GM19468 (cell line): ENCODE results near the gene SLC26A11.
"Not testable (repeated sequence)": the region's sequence is repeated elsewhere in the genome, so short reads cannot be mapped to it uniquely, and the experiment has no call there.

Experiments
- ATAC-seq: cut with Tn5 transposase; IDR thresholded peaks from one replicate; pipeline ENCODE4 v1.9.1; 2021; ENCODE audit warnings: mild to moderate bottlenecking, moderate library complexity, moderate number of reproducible peaks; ENCODE audit not compliant: unreplicated experiment; ENCODE audit errors: extremely low read depth

The SLC26A11 gene

GRCh38 chr17:80236911-80237310, 16.7 kb downstream of the SLC26A11 start:
- no peak for ATAC-seq

DNA sequence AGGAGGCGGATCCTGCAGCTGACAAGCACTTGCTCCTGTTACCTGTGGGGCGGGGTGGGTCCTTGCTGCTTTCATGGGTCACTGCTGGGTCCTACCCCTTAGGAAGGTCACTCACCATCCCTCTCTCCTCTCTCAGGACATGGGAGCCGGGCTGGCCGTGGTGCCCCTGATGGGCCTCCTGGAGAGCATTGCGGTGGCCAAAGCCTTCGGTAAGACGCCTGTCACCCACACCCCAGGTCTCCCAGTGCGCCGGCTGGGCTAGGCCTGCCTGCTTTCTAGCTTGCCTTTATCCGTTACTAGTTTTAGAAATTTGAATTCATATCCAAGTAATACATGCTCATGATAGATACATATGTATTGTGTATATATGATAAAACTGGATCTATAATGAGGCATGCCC, 17.2 kb downstream of the SLC26A11 start:
- no peak for ATAC-seq

DNA sequence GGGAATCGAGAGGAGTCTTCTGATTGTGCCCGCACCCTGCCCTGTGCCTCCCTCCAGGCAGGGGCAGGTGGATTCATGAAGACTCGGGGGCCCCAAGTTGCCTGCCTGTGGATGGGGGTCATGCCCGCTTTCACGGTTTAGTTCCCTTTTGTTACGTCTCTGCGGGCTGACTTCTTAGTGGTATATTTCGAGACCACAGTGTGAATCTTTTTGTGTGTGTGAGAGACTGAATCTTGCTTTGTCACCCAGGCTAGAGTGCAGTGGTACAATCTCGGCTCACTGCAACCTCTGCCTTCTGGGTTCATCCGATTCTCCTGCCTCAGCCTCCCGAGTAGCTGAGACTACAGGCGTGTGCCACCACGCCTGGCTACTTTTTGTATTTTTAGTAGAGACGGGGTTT, 22.3 kb downstream of the SLC26A11 start:
- no peak for ATAC-seq

- ATAC-seq = no peak
Measured at GRCh38 chr17:80243526-80244433, 23.6 kb downstream of the SLC26A11 start.

- ATAC-seq = not testable (repeated sequence)
Measured at GRCh38 chr17:80244448-80244847, 24.2 kb downstream of the SLC26A11 start.

DNA sequence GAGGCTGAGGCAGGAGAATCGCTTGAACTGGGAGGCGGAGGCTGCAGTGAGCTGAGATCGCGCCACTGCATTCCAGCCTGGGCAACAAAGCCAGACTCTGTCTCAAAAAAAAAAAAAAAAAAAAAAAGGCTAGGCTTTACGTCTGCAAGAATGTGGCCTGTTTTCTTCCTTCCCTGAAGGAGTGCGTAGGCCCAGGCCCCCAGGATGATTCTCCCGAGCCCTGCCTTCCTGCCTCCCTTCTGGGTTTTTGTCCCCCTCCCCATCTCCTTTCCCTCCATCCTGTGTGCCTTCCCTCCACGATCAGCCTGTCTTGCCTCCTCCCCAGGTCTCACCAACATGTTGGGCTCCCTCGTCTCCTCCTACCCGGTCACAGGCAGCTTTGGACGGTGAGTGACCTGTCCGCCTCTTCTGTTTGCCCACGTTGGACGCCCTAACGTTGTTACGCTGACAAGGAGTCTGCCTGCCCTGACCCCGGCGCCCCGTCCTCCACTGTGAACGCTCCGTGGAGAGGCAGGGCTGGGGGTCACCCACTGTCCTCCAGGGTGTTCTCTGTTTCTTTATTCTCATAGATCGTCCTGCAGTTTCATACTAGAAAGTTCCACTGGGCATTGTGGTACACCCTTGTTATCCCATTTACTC, 24.8 kb downstream of the SLC26A11 start:
- no peak for ATAC-seq

DNA sequence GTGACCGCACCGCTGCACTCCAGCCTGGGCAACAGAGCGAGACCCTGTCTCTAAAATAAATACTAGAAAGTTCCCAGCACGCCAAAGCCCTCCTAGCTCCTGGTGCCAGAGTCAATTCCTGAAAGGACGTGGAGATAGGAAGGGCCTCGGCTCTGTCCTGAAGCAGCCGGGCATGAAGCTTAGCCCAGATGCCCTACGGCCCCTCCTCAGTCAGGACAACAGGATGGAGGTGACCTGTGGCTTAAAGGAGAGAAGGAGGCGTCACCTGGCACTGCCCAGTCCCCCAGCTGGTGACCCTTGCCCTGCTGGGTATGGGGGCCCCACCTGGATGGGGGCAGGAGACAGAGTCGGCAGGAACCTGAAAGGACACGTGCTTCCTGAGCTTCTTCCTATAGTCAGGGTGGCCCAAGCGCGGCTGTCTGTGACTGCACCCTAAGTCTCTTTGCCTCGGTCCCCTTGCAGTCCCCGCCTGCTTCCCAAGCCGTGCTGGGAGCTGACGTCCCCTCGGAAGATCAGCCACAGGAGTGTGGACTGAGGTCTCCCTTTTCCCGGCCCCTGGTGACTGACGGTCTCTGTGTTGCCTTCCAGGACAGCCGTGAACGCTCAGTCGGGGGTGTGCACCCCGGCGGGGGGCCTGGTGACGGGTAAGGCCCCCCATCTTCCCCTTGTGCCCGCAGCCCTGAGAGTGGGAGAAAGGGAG, 25.5 kb downstream of the SLC26A11 start:
- no peak for ATAC-seq

DNA sequence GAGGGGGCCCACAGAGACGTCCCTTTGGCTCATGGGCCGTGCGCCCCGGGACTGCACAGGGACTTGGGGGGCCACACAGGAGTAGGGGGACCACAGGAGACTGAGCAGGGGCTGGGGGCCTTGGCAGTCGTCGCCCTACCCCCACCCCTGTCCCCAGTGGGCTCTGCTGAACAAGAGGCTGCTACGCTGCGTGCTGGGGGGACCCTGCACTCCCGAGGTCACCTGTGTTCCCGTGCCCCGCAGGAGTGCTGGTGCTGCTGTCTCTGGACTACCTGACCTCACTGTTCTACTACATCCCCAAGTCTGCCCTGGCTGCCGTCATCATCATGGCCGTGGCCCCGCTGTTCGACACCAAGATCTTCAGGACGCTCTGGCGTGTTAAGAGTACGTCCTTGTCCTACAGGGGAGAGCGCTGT, 26.0 kb downstream of the SLC26A11 start:
- no peak for ATAC-seq

- ATAC-seq = no peak
Measured at GRCh38 chr17:80246726-80247125, 26.5 kb downstream of the SLC26A11 start.

GRCh38 chr17:80247561-80247960, 27.3 kb downstream of the SLC26A11 start:
- no peak for ATAC-seq

- ATAC-seq = no peak
Measured at GRCh38 chr17:80248001-80248893, 28.0 kb downstream of the SLC26A11 start.

DNA sequence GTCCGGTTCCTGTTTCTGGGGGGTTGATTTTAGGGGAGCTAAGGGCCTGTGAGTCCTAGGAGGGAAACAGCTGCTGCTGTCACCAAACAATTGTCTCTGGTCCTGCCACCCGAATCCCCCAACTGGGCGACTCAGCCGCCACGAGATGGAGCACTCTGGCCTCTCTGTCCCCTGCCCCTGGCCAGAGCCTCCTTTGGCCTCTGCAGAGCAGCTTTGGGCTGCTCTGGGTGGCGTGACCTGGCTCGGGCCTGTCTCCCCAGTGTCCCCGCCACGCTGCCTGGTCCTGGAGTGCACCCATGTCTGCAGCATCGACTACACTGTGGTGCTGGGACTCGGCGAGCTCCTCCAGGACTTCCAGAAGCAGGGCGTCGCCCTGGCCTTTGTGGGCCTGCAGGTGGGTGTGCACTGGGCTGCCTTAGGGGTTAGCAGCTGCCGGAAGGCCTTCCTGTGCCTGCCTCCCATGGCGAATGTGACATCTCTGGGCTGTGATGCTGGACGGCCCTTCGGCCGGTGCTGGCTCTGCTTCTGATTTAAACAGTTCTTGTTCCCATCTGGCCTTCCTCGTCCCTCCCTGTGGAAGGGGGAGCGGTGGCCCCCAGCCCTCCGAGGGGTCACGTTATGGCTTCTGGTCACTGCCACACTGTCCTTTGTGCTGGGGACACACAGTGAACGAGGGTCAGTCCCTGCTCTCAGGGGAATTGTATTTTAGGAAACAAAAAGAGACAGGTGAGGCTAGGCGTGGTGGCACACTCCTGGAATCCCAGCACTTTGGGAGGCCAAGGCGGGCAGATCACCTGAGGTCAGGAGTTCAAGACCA, 28.9 kb downstream of the SLC26A11 start:
- ATAC-seq = no peak

GRCh38 chr17:80251966-80252365, 31.7 kb downstream of the SLC26A11 start:
- ATAC-seq = no peak

DNA sequence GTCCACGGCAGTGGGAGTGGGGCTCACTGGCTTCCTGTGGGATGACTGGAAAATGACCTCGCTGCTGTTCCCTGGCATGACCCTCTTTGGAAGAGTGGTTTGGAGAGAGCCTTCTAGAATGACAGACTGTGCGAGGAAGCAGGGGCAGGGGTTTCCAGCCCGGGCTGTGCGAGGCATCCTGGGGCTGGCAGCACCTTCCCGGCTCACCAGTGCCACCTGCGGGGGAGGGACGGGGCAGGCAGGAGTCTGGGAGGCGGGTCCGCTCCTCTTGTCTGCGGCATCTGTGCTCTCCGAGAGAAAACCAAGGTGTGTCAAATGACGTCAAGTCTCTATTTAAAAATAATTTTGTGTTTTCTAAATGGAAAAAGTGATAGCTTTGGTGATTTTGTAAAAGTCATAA, 32.6 kb downstream of the SLC26A11 start:
- no peak for ATAC-seq

DNA sequence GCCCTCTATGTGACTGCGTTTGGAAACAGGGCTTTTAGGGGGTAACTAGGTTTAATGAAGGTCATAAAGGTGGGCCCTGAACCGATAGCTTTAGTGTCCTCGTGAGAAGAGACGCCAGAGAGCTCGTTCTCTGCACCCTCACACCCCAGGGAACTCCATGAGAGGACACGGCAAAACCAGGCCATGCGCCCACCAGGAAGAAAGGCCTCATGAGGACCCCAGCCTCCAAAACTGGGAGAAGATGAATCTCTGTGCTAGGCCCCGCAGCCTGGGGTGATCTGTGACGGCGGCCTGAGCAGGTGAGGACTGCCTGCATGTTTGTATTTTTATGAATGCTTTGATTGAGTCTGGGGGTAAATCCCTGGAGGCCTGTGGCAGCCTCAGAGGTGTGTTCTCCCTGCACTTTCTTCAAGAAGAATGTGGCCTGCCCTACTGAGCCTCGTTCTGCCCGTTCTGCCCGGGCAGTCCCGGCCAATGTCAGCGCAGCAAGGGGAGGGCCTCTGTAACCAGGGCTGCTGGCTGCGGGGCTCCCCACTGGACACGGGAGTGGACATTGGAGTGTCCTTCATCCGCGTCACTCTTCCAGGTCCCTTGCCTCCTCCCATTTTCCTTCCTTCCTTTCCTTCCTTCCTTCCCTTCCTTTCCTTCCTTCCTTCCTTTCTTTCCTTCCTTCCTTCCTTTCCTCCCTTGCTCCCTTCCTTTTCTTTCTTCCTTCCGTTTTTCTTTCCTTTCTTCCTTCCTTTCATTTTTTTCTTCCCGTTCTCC, 33.6 kb downstream of the SLC26A11 start:
- no peak for ATAC-seq

DNA sequence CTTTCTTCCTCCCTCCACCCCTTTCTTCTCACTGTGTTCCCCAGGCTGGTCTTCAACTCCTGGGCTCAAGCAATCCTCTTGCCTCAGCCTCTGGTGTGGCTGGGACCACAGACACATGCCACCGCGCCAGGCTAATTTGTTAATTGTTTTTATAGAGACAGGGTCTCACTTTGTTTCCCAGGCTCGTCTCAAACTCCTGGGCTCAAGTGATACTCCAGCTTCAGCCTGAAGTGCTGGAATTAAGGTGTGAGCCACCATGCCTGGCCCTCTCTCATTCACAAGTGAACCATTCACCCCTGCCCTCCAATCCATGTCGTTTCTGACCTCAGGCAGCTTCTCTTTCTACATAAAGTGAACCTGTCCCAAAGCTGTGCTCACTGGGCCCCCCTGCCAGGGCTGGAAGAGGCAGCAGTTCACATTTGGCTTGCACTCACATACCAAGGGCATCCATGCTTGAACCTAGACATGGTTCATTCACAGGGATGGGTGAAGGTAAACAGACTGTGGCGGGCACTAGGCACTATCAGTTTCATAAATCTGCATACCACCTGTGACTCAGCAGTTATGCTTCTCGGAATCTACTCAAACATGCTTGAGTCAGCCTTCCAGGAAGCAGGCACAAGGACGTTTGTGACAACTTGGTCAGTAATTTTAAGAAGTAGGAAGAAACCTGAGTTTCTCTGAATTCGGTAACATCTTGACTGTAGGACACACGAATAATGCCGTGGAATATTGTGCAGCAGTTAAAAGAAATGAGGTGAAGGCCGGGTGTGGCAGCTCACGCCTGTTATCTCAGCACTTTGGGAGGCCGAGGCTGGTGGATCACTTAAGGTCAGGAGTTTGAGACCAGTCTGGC, 34.4 kb downstream of the SLC26A11 start:
- peak; percentile 32 for ATAC-seq

DNA sequence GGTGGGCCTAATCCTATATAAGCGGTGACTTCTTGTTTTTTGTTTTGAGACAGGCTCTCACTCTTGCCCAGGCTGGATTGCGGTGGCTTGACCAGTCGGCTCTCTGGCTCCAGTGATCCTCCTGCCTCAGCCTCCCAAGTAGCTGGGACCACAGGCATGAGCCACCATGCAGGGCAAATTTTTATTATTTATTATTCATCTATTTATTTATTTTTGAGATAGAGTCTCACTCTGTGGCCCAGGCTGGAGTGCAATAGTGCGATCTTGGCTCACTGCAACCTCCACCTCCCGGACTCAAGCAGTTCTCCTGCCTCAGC, 35.8 kb downstream of the SLC26A11 start:
- no peak for ATAC-seq

DNA sequence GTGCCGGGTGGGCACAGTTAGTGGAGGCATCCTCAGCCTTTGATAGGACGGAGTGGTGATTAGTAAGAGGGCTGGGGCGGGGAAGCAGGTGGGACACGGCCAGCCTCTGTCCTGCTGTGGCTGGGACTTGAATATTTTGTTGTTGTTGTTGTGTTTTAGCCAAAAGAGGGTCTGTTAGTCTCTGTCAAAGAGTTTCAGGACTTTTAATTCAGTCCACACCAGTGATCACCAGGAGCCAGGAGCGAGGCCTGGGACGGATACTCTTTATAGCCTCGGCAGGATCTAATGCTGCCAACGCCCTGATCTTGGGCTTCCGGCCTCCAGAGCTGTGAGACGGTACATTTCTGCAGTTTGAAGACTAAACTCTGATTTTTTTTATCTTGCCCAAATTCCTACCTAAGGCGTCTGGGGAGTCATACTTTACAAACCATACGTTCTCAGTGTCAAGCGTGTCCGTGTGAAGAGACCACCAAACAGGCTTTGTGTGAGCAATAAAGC, 37.5 kb downstream of the SLC26A11 start:
- no peak for ATAC-seq
